VCaP (cell line): ENCODE results near the gene LIMS1.

Source experiments
- H3K27ac ChIP-seq: fragments of 450-650 bp; 2 replicates; pipeline ENCODE4 v1.5.1; 2017
- CTCF ChIP-seq: fragments of 450-650 bp; conservative IDR thresholded peaks from 2 replicates; pipeline ENCODE4 v1.5.1; 2017; ENCODE audit warnings: mild to moderate bottlenecking, moderate library complexity

Gene LIMS1

GRCh38 chr2:108604196-108604595 lies 69.9 kb downstream of the LIMS1 start:
- no peak for TF ChIP-seq CTCF
- H3K27ac ChIP-seq: no peak overlapping the region; the same call in 1 of the 2 replicates

GRCh38 chr2:108605947-108606346 lies 71.7 kb downstream of the LIMS1 start:
- no peak overlapping the region for H3K27ac ChIP-seq
- TF ChIP-seq CTCF: no peak

- peak; percentile 87 for TF ChIP-seq CTCF
- H3K27ac ChIP-seq: peak overlapping the region; percentile 83
These were observed 73.5 kb downstream of the LIMS1 start for GRCh38 chr2:108607706-108608301.

- peak overlapping the region; percentile 83 for H3K27ac ChIP-seq
- TF ChIP-seq CTCF: no peak
These were observed 76.8 kb downstream of the LIMS1 start for GRCh38 chr2:108611021-108611420.

GRCh38 chr2:108612153-108612513 lies 77.9 kb downstream of the LIMS1 start:
- H3K27ac ChIP-seq: peak overlapping the region; percentile 97
- no peak for TF ChIP-seq CTCF

- TF ChIP-seq CTCF: no peak
- peak overlapping the region; percentile 97 for H3K27ac ChIP-seq
These were observed 78.4 kb downstream of the LIMS1 start for GRCh38 chr2:108612514-108613183.

GRCh38 chr2:108613261-108614042 lies 79.2 kb downstream of the LIMS1 start:
- TF ChIP-seq CTCF: no peak
- H3K27ac ChIP-seq: peak overlapping the region; percentile 97
